GM12878 (cell line): Measurements from ENCODE around the gene PCDHGA6. TPM values are rescaled to one million over a fixed set of nuclear protein-coding genes. Genes with fewer than 3 reads are reported as not detected.

Experiments
- ATAC-seq: fragments of 200-7000 bp; cut with Tn5 transposase; 3 replicates; pipeline ENCODE4 v1.9.1; 2020; ENCODE audit warnings: mild to moderate bottlenecking, moderate library complexity
- BruUV-seq: library from RNA; stranded (reverse); fragments of 400-500 nt; replicated peaks from 2 replicates; lab custom pipeline; 2021; lab: Mats Ljungman, UMichigan
- CTCF ChIA-PET: fragments of 300-600 bp; sonication (Branson Sonifier 250); formaldehyde crosslinking; extraction: SDS; loops from one replicate; lab custom pipeline; 2021; ENCODE audit warnings: inconsistent platforms; lab: Yijun Ruan, JAX
- POLR2A ChIA-PET: fragments of 350-600 bp; formaldehyde crosslinking; extraction: SDS; loops from one replicate; lab custom pipeline; 2021; ENCODE audit warnings: inconsistent platforms; lab: Charles Lee
- RAD21 ChIA-PET: fragments of 300-600 bp; sonication (Branson Sonifier 250); formaldehyde crosslinking; loops from one replicate; lab custom pipeline; 2023; ENCODE audit warnings: antibody characterized with exemption; ENCODE audit not compliant: unreplicated experiment; lab: Charles Lee
- SMC1A ChIA-PET: fragments of 300-600 bp; sonication (Branson Sonifier 250); formaldehyde crosslinking; loops from one replicate; lab custom pipeline; 2023; ENCODE audit not compliant: unreplicated experiment, uncharacterized antibody; lab: Charles Lee
- DNase-seq: peaks from one replicate; pipeline ENCODE4 v3.0.0-alpha.2; 2011; ENCODE audit warnings: low read depth, low spot score
- FAIRE-seq: peaks from 3 replicates; lab custom pipeline; 2011; peaks lifted over from hg19 to GRCh38; lab: Jason Lieb, UNC
- H2AFZ ChIP-seq: 2 replicates; pipeline ENCODE4 v1.6.0; 2011; ENCODE audit warnings: low read depth, low read length, control low read depth; ENCODE audit not compliant: control insufficient read depth
- H3K27ac ChIP-seq: 2 replicates; pipeline ENCODE4 v1.5.1; 2011; ENCODE audit warnings: control low read depth; ENCODE audit not compliant: control insufficient read depth, insufficient read depth
- H3K27me3 ChIP-seq, 2 experiments: replicated peaks in 1 of 2; 2 replicates each; pipeline versions ENCODE4 v1.6.0 to v1.6.1; 2011; ENCODE audit warnings: low read length in 1 of 2; ENCODE audit not compliant: control insufficient read depth in 2 of 2, insufficient read depth in 2 of 2
- H3K36me3 ChIP-seq, 2 experiments: 2 replicates each; pipeline ENCODE4 v1.5.1; 2011; ENCODE audit warnings: low read length in 1 of 2; ENCODE audit not compliant: control insufficient read depth in 2 of 2, insufficient read depth in 2 of 2
- H3K4me1 ChIP-seq: 2 replicates; pipeline ENCODE4 v1.6.1; 2011; ENCODE audit warnings: mild to moderate bottlenecking, low read length, moderate library complexity, mixed read lengths; ENCODE audit not compliant: control insufficient read depth, insufficient read depth
- H3K4me2 ChIP-seq: 2 replicates; pipeline ENCODE4 v1.6.0; 2011; ENCODE audit warnings: control low read depth; ENCODE audit not compliant: control insufficient read depth, insufficient read depth
- H3K4me3 ChIP-seq: fragments of 200-600 bp; sonication (generic); 2 replicates; pipeline ENCODE4 v1.5.1; 2016
- H3K79me2 ChIP-seq: 2 replicates; pipeline ENCODE4 v1.6.0; 2011; ENCODE audit warnings: low read length; ENCODE audit not compliant: control insufficient read depth, insufficient read depth
- H3K9ac ChIP-seq: 2 replicates; pipeline ENCODE4 v1.8.0; 2011; ENCODE audit warnings: low read length, control low read depth, mixed read lengths; ENCODE audit not compliant: control insufficient read depth, insufficient read depth
- H3K9me3 ChIP-seq: replicated peaks from 3 replicates; pipeline ENCODE4 v1.5.1; 2011; ENCODE audit warnings: mild to moderate bottlenecking, low read length; ENCODE audit not compliant: control insufficient read depth, insufficient read depth
- H4K20me1 ChIP-seq: 2 replicates; pipeline ENCODE4 v1.6.0; 2011; ENCODE audit not compliant: control insufficient read depth, insufficient read depth
- GABPA ChIP-seq: IDR thresholded peaks from 2 replicates; pipeline ENCODE4 v1.6.1; 2014; ENCODE audit warnings: antibody characterized with exemption, low read depth, mild to moderate bottlenecking, inconsistent platforms
- IKZF2 ChIP-seq, 2 experiments: fragments of 450-650 bp; IDR thresholded peaks; 2 replicates each; pipeline ENCODE4 v1.6.1; 2017; ENCODE audit warnings: mild to moderate bottlenecking in 2 of 2, moderate library complexity in 2 of 2
- RELA ChIP-seq: fragments of 450-650 bp; IDR thresholded peaks from 2 replicates; pipeline ENCODE4 v1.8.0; 2014; ENCODE audit warnings: borderline replicate concordance; ENCODE audit not compliant: partially characterized antibody
- WGBS: methylation state at CpG from one replicate; pipeline ENCODE4 v1.1.6; 2016; ENCODE audit warnings: low lambda C conversion rate; ENCODE audit not compliant: insufficient replicate concordance, insufficient coverage; ENCODE audit errors: missing lambda C conversion rate; 5-methylcytosine and 5-hydroxymethylcytosine counted together
- in situ Hi-C: fragments of 300-500 bp; cut with MboI; formaldehyde crosslinking; loops from 9 replicates; pipeline ENCODE4 v1.14.3; 2018; ENCODE audit warnings: mixed read lengths
- intact Hi-C: fragments of 100-400 bp; cut with micrococcal nuclease; formaldehyde crosslinking; loops from one replicate; pipeline ENCODE4 v1.14.2; 2022; ENCODE audit not compliant: unreplicated experiment
- polyA plus RNA-seq, 11 experiments: library from polyadenylated mRNA; depleted of rRNA in 4 of 11; unstranded in 6 of 11; stranded (reverse) in 5 of 11; fragments of >200 nt; fragmentation: Nextera tagmentation in 4 of 11; fragmentation: Illumina TruSeq in 1 of 11; extraction: Ambion mirVana in 4 of 11; extraction: Trizol in 1 of 11; gene quantifications; 1 replicate in 1 of 11; 2 replicates in 10 of 11; pipeline versions ENCODE4 v1.2.1 to v1.2.3, GENCODE V29; 2011 to 2016; ENCODE audit warnings: inconsistent platforms in 2 of 11, missing spikeins in 2 of 11, low read depth in 1 of 11
- total RNA-seq, 4 experiments: library from RNA; depleted of rRNA in 3 of 4; stranded (reverse); fragments of >200 nt in 3 of 4; fragmentation: Illumina TruSeq in 1 of 4; extraction: Trizol in 1 of 4; gene quantifications; 2 replicates each; pipeline versions ENCODE4 v1.2.1 to v1.2.3, GENCODE V29; 2013 to 2021
- TF ChIP-seq, protein P1 (sequence below): IDR thresholded peaks from 2 replicates; pipeline ENCODE4 v1.6.1; 2011; ENCODE audit warnings: borderline replicate concordance, low read depth, mild to moderate bottlenecking, moderate library complexity, mixed read lengths, low read length; ENCODE audit not compliant: insufficient read depth; ENCODE audit errors: extremely low read length

PCDHGA6 gene
- total and polyA plus RNA-seq, 10 of the 15 experiments (the other 5 are each of a cell fraction or from before 2014, with no cell fraction given) = 0.04 to 0.60 (median 0.15) TPM; not detected in 3

DNA sequence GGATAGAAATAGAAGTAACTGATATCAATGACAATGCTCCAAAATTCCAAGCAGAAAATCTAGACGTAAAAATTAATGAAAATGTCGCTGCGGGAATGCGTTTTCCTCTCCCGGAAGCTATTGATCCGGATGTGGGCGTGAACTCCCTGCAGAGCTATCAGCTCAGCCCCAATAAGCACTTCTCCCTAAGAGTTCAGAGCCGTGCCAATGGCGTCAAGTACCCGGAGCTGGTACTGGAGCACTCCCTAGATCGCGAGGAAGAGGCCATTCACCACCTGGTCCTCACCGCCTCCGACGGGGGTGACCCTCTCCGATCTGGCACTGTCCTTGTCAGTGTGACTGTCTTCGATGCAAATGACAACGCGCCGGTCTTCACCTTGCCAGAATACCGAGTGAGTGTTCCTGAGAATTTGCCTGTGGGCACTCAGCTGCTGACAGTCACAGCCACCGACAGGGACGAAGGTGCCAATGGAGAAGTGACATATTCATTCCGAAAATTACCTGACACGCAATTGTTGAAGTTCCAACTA lies 39.9 kb downstream of the PCDHGA6 start:
- RAD21 ChIA-PET = interaction anchor here (0.8 to 3.3 kb wide), 21 partner anchors 8 to 203 kb away, joined by 3 to 42 read pairs (median 5); partner anchors contain the start of genes PCDHGA1, PCDHGA11, PCDHGA12 and PCDHGA4
- POLR2A ChIA-PET = interaction anchor here (1.0 kb wide), 1 partner anchor 142 kb away, joined by 3 read pairs; no protein-coding TSS in a partner anchor
- H3K27ac ChIP-seq = no peak overlapping the region
- H3K4me2 ChIP-seq = peak overlapping the region; percentile 93
- H3K4me1 ChIP-seq = no peaks in the 10 kb centered on the region; the same call in 1 of the 2 replicates
- ATAC-seq (no peak), DNase-seq (no peak), FAIRE-seq (no peak)
- in situ Hi-C loops = no loop called here
- H3K4me3 ChIP-seq = peak overlapping the region; percentile 76
- SMC1A ChIA-PET = interaction anchor here (0.7 to 7.4 kb wide), 20 partner anchors 8 to 206 kb away, joined by 3 to 67 read pairs (median 4); partner anchors contain the start of genes DIAPH1, PCDHGA11, PCDHGA12 and PCDHGB3
- 32% methylated on average over 25 of the region's 25 CpGs for WGBS
- peaks cover 10% of the 10 kb centered on the region; the same call in 2 of the 3 replicates for H3K9me3 ChIP-seq
- intact Hi-C loops = loop anchor here (2.0 kb wide), 1 partner anchor 93 kb away; the partner anchor contains the start of gene TAF7
- H3K27me3 ChIP-seq = peaks cover 0 to 1% of the 10 kb centered on the region in 2 experiments; a peak in 1 of 4 replicates
- peak overlapping the region; percentile 93 for H2AFZ ChIP-seq
- CTCF ChIA-PET = interaction anchor here (0.5 to 10.9 kb wide), 46 partner anchors 8 to 209 kb away, joined by 3 to 245 read pairs (median 5); partner anchors contain the start of genes DIAPH1, PCDHB14, PCDHGA11 and PCDHGA12
- TF ChIP-seq, protein P1, sequence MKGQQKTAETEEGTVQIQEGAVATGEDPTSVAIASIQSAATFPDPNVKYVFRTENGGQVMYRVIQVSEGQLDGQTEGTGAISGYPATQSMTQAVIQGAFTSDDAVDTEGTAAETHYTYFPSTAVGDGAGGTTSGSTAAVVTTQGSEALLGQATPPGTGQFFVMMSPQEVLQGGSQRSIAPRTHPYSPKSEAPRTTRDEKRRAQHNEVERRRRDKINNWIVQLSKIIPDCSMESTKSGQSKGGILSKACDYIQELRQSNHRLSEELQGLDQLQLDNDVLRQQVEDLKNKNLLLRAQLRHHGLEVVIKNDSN = no peak
- TF ChIP-seq RELA (no peak), IKZF2 (IDR thresholded peaks at IDR 0.05) (0 out of 4 replicates have a peak, but pooled peaks of 1 of the 2 experiments have one; percentile 6), GABPA (peak; percentile 51; the same call in 1 of the 2 replicates)
- peak overlapping the region; percentile 67 for H3K9ac ChIP-seq
- no peaks in the 10 kb centered on the region for H3K79me2 ChIP-seq
- BruUV-seq = no TSS peak
- no peaks in the 10 kb centered on the region for H3K36me3 ChIP-seq
- no peaks in the 10 kb centered on the region for H4K20me1 ChIP-seq
